ENCODE data around the gene SRSF7. TPM values are rescaled to one million over a fixed set of nuclear protein-coding genes. Genes with fewer than 3 reads are reported as not detected.
"Not testable (repeated sequence)": the region's sequence is repeated elsewhere in the genome, so short reads cannot be mapped to it uniquely, and the experiment has no call there.

The SRSF7 gene
- total RNA-seq, 2 donors from 2014 or later, result 85.6 to 91.2 TPM

GRCh38 chr2:38712413-38712812 is 38.7 kb downstream of the SRSF7 start:
- no peak for DNase-seq
- no peak for ATAC-seq
- intact Hi-C loops (cut with DNase I, micrococcal nuclease), result no loop called here

GRCh38 chr2:38711558-38711957 is 39.6 kb downstream of the SRSF7 start:
- no peak for DNase-seq
- no peak for ATAC-seq
- intact Hi-C loops (cut with DNase I, micrococcal nuclease), result no loop called here

DNA sequence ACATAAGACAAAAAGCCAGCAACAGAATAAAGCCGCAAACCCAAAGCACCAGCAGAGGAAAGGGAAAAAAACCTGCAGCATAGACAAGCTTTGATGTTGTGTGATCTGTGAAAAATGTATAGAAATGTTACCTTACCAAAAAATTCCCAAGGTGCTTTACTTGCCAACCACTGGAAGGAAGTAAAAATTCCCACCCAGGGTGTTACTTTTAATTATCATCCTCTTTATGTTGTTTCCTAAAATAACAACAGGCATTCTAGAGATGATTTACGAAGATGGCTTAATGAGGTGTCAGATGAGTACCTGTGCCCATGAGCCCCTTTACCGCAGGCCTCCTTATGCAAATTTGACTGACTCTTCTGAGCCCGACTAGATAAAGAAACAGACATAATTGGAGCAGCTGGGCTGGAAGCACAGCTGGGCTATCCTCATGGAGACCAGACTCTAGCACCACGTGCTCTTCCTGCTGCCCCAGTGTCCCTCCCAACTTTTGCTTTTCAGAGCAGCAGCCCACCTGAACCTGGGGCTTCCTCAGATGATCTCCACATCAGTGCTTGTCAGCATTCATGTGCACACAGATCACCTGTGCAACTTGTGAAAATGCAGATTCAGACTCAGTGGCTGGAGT is 41.5 kb downstream of the SRSF7 start:
- ATAC-seq (no peak), DNase-seq (no peak)
- intact Hi-C loops (cut with DNase I, micrococcal nuclease), result no loop called here

- intact Hi-C loops (cut with DNase I, micrococcal nuclease), result no loop called here
- DNase-seq (no peak), ATAC-seq (no peak)
Measured at GRCh38 chr2:38708900-38709566, 42.1 kb downstream of the SRSF7 start.

DNA sequence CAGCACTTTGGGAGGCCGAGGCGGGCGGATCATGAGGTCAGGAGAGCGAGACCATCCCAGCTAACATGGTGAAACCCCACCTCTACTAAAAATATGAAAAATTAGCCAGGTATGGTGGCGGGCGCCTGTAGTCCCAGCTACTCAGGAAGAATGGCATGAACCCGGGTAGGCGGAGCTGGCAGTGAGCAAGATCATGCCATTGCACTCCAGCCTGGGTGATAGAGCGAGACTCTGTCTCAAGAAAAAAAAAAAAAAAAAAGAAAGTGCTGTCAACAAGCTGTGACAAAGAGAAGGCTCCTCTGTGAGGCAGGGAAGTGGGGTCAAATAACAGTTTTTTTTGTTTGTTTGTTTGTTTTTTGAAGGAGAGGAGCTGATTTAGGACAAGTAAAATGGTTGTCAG is 42.7 kb downstream of the SRSF7 start:
- intact Hi-C loops (cut with DNase I, micrococcal nuclease); ATAC-seq; DNase-seq: not testable (repeated sequence)

- DNase-seq, result no peak
- no peak for ATAC-seq
- intact Hi-C loops (cut with DNase I, micrococcal nuclease), result no loop called here
Measured at GRCh38 chr2:38706846-38707345, 44.3 kb downstream of the SRSF7 start.

GRCh38 chr2:38704664-38705063 is 46.5 kb downstream of the SRSF7 start:
- peak; percentile 68 for ATAC-seq
- no peak for DNase-seq
- intact Hi-C loops (cut with DNase I, micrococcal nuclease), result no loop called here

DNA sequence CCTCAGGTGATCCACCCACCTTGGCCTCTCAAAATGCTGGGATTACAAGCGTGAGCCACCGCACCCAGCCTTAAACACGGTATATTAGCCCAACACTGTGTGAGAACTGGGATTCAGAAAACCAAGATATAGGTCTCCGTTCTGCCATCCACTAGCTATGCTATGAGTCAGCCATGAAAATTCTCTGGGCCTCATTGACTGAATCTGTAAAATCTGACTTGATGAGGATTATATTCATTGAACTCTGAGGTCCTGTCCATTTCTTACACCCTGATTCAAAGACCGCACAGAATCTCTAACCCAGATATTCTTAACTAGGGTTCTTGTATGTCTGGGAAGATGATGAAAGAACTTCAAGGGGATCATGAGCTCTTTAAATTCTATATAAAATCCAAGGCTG is 47.8 kb downstream of the SRSF7 start:
- DNase-seq; intact Hi-C loops (cut with DNase I, micrococcal nuclease); ATAC-seq: not testable (repeated sequence)

- intact Hi-C loops (cut with DNase I, micrococcal nuclease), result no loop called here
- no peak for ATAC-seq
- DNase-seq, result no peak
Measured at GRCh38 chr2:38702413-38702812, 48.7 kb downstream of the SRSF7 start.

DNA sequence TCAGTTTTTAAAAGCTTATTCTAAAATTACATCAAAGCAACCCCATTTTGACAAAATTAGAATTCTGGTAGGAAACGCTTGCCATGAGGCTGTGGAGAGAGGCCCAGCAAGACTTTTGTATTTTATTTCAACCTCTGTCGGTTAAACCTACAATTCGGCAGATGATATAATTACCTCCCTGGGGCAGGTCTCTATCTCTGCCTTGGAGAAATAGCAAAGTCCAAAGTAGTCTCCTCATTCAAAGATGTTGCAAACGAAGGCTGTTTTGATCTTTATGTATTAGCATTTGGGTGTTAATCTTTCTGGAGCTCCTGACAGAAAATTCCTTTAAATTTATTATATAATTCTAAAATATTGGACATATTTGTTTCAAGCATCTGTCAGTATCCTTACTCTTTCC is 49.6 kb downstream of the SRSF7 start:
- DNase-seq (no peak), ATAC-seq (peak; percentile 69)
- intact Hi-C loops (cut with DNase I, micrococcal nuclease), result no loop called here

GRCh38 chr2:38700881-38701458 is 50.2 kb downstream of the SRSF7 start:
- ATAC-seq (peak; percentile 80), DNase-seq (peak; percentile 35 to 63)
- intact Hi-C loops (cut with DNase I, micrococcal nuclease), result no loop called here

DNA sequence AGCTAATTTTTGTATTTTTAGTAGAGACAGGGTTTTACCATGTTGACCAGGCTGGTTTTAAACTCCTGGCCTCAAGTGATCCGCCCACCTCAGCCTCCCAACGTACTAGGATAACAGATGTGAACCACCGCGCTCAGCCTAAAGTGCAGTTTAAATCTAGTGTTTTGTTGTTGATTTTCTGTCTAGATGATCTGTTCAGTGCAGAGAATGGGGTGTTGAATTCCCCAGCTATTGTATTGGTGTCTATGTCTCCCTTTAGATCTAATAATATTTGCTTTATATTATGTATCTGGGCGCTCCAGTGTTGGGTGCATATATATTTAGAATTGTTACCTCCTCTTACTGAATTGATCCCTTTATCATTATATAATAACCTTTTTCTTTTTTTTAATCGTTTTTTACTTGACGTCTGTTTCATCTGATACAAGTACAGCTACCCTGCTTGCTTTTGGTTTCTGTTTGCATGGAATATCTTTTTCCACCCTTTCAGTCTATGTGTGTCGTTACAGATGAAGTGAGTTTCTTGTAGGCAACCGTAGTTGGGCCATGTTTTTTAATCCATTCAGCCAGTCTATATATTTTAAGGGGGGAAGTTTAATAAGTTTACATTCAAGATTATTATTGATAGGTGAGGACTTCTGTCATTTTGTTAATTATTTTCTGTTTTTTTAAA is 50.9 kb downstream of the SRSF7 start:
- intact Hi-C loops (cut with DNase I, micrococcal nuclease), result no loop called here
- ATAC-seq, result no peak
- DNase-seq, result no peak

GRCh38 chr2:38698467-38699003 is 52.6 kb downstream of the SRSF7 start:
- intact Hi-C loops (cut with DNase I, micrococcal nuclease), result no loop called here
- ATAC-seq, result no peak

GRCh38 chr2:38697116-38697840 is 53.9 kb downstream of the SRSF7 start:
- intact Hi-C loops (cut with DNase I, micrococcal nuclease), result no loop called here
- DNase-seq (peak in 1 of 2 donors; percentile 30), ATAC-seq (no peak)

More at GRCh38 chr2:38698467-38699003, 52.6 kb downstream of the SRSF7 start:
- no peak for DNase-seq

Other genes starting within 250 kb of the SRSF7 start
- 10 to 100 TPM; 43.3 to 45.8 TPM for gene HNRNPLL, start 148.4 kb downstream of the SRSF7 start, total RNA-seq
- gene GALM, start 85.2 kb downstream of the SRSF7 start, total RNA-seq, result 10 to 100 TPM; 51.6 to 59.0 TPM
- gene GEMIN6, start 26.8 kb upstream of the SRSF7 start, total RNA-seq, result 1 to 10 TPM; 5.1 to 6.9 TPM
- 10 to 100 TPM in 1 of 2 donors, 1 to 10 TPM in 1; 9.6 to 14.1 TPM for gene DHX57, start 124.6 kb upstream of the SRSF7 start, total RNA-seq
- 1 to 10 TPM; 8.5 to 9.8 TPM for gene MORN2, start 124.6 kb upstream of the SRSF7 start, total RNA-seq
- gene ARHGEF33, start 138.5 kb upstream of the SRSF7 start, total RNA-seq, result under 1 TPM; 0.37 to 0.67 TPM